Measurements from ENCODE around the gene ZG16. TPM values are rescaled to one million over a fixed set of nuclear protein-coding genes. Genes with fewer than 3 reads are reported as not detected.

ZG16 gene
- total and polyA plus RNA-seq, 9 of the 15 experiments (the other 6 are each of a cell fraction or from before 2014, with no cell fraction given) = 0.04 TPM; not detected in 8

GRCh38 chr16:29806641-29807425, 28.8 kb downstream of the ZG16 start (continued):
- TF ChIP-seq SOX6 (IDR thresholded peaks at IDR 0.05) (no peak), TOE1 (IDR thresholded peaks at IDR 0.05; ENCODE audit: borderline replicate concordance) (no peak), TOE1 (CRISPR knock-in tag; IDR thresholded peaks at IDR 0.05; ENCODE audit: borderline replicate concordance, low read depth) (no peak), GATAD2B (IDR thresholded peaks at IDR 0.05; ENCODE audit: borderline replicate concordance) (0 out of 2 replicates have a peak, but pooled peaks have one; percentile 40), KLF10 (CRISPR knock-in tag; IDR thresholded peaks at IDR 0.05) (no peak), MECOM (CRISPR knock-in tag; IDR thresholded peaks at IDR 0.05) (no peak), SRF (CRISPR knock-in tag; IDR thresholded peaks at IDR 0.05) (no peak), NCOA1 (IDR thresholded peaks at IDR 0.05; ENCODE audit: low read depth) (no peak), DLX4 (CRISPR knock-in tag; IDR thresholded peaks at IDR 0.05) (no peak), STAG1 (CRISPR knock-in tag; IDR thresholded peaks at IDR 0.05; ENCODE audit: borderline replicate concordance) (no peak), BHLHE40 (IDR thresholded peaks at IDR 0.05; ENCODE audit: low read length) (peak; percentile 23), ZNF347 (CRISPR knock-in tag; IDR thresholded peaks at IDR 0.05; ENCODE audit: low read depth) (no peak), ASH1L (IDR thresholded peaks at IDR 0.05; ENCODE audit: borderline replicate concordance, low read depth, partially characterized antibody) (no peak), SIN3B (IDR thresholded peaks at IDR 0.05; ENCODE audit: low read depth) (no peak), MAFF (IDR thresholded peaks at IDR 0.05; ENCODE audit: low read length) (no peak), CHCHD3 (CRISPR knock-in tag; IDR thresholded peaks at IDR 0.05) (no peak), RBFOX2 (IDR thresholded peaks at IDR 0.05; ENCODE audit: low read depth, low read length) (peak; percentile 43), ETS1 (conservative IDR thresholded peaks at IDR 0.05; ENCODE audit: control insufficient read depth, low read depth, low read length) (no peak), THRA (IDR thresholded peaks at IDR 0.05) (no peak), TAF1 (IDR thresholded peaks at IDR 0.05; ENCODE audit: control insufficient read depth, extremely low read depth, insufficient read depth, low read length, severe bottlenecking) (peak; percentile 67), GATAD2A (IDR thresholded peaks at IDR 0.05) (no peak)
